MCF 10A (cell line): Measurements from ENCODE around the gene FKBP8. TPM values are rescaled to one million over a fixed set of nuclear protein-coding genes. Genes with fewer than 3 reads are reported as not detected.
A peak's percentile ranks its signal among the peaks of the same experiment; 100 is the strongest.

Source experiments
- BruUV-seq: library from RNA; stranded (reverse); fragments of 400-500 nt; replicated peaks from 2 replicates; lab custom pipeline; 2021; lab: Mats Ljungman, UMichigan
- CTCF ChIA-PET: fragments of 300-600 bp; sonication (Branson Sonifier 250); formaldehyde crosslinking; extraction: SDS; loops from one replicate; lab custom pipeline; 2021; ENCODE audit warnings: antibody characterized with exemption, inconsistent platforms; lab: Yijun Ruan, JAX
- POLR2A ChIA-PET: fragments of 300-600, 350-650 bp; sonication (Branson Sonifier 250); formaldehyde crosslinking; extraction: SDS; loops from one replicate; lab custom pipeline; 2020; ENCODE audit warnings: antibody characterized with exemption, inconsistent platforms; lab: Yijun Ruan, JAX
- DNase-seq: peaks from one replicate; pipeline ENCODE4 v3.0.0-alpha.2; 2018; ENCODE audit not compliant: unreplicated experiment
- H3K27ac Mint-ChIP-seq: one replicate; pipeline ENCODE4 v1.8.0; 2022; ENCODE audit warnings: mild to moderate bottlenecking, low read depth, mixed read lengths; ENCODE audit not compliant: unreplicated experiment
- H3K27me3 Mint-ChIP-seq: one replicate; pipeline ENCODE4 v1.8.0; 2022; ENCODE audit warnings: mixed read lengths; ENCODE audit not compliant: insufficient read depth, unreplicated experiment
- H3K36me3 Mint-ChIP-seq: one replicate; pipeline ENCODE4 v1.8.0; 2022; ENCODE audit warnings: mild to moderate bottlenecking, moderate library complexity, mixed read lengths; ENCODE audit not compliant: insufficient read depth, unreplicated experiment
- H3K4me1 Mint-ChIP-seq: one replicate; pipeline ENCODE4 v1.8.0; 2022; ENCODE audit warnings: mixed read lengths; ENCODE audit not compliant: insufficient read depth, unreplicated experiment
- H3K4me3 Mint-ChIP-seq: one replicate; pipeline ENCODE4 v1.8.0; 2022; ENCODE audit warnings: mild to moderate bottlenecking, moderate library complexity, mixed read lengths; ENCODE audit not compliant: unreplicated experiment
- H3K9me3 Mint-ChIP-seq: one replicate; pipeline ENCODE4 v1.8.0; 2022; ENCODE audit warnings: mixed read lengths; ENCODE audit not compliant: unreplicated experiment
- CTCF ChIP-seq: fragments of 200-600 bp; IDR thresholded peaks from one replicate; pipeline ENCODE4 v1.8.0; 2022; ENCODE audit warnings: antibody characterized with exemption, mild to moderate bottlenecking; ENCODE audit not compliant: unreplicated experiment
- intact Hi-C: fragments of 100-400 bp; cut with micrococcal nuclease; formaldehyde crosslinking; loops from 2 replicates; pipeline ENCODE4 v1.14.1; 2022
- total RNA-seq: library from RNA; stranded (reverse); gene quantifications from 2 replicates; pipeline ENCODE4 v1.2.3, GENCODE V29; 2022

The FKBP8 gene
- total RNA-seq, 1 experiment from 2014 or later = 154 TPM

- Mint-ChIP-seq H3K4me1 (peaks cover 11% of the 10 kb centered on the region), H3K4me3 (peak overlapping the region; percentile 88), H3K36me3 (peaks cover 19% of the 10 kb centered on the region), H3K27me3 (no peaks in the 10 kb centered on the region), H3K9me3 (no peaks in the 10 kb centered on the region), H3K27ac (peak overlapping the region; percentile 46)
- no peak for TF ChIP-seq CTCF
- no TSS peak for BruUV-seq
- intact Hi-C loops = loop anchor here (1.0 to 5.0 kb wide), 3 partner anchors 66 to 126 kb away; partner anchors contain the start of gene ELL
- no peak for DNase-seq
- POLR2A ChIA-PET = interaction anchor here (1.1 to 3.6 kb wide), 9 partner anchors 10 to 259 kb away, joined by 3 to 87 read pairs (median 7); partner anchors contain the start of genes ELL, KXD1, UBA52 and UPF1
- CTCF ChIA-PET = interaction anchor here (0.6 to 3.5 kb wide), 26 partner anchors 11 to 333 kb away, joined by 3 to 27 read pairs (median 4); partner anchors contain the start of genes ELL, UBA52 and UPF1
These were observed 44.7 kb upstream of the FKBP8 start for GRCh38 chr19:18587962-18588610.

GRCh38 chr19:18587561-18587960, 44.2 kb upstream of the FKBP8 start:
- ChIA-PET POLR2A (interaction anchor here (1.2 to 3.6 kb wide), 6 partner anchors 9 to 91 kb away, joined by 3 to 87 read pairs (median 17); partner anchors contain the start of genes ELL, KXD1 and UBA52), CTCF (interaction anchor here (0.6 to 3.5 kb wide), 19 partner anchors 11 to 333 kb away, joined by 3 to 27 read pairs (median 4); partner anchors contain the start of genes ELL and UBA52)
- intact Hi-C loops = loop anchor here (5.0 kb wide), 2 partner anchors 90 to 125 kb away; no protein-coding TSS in a partner anchor
- Mint-ChIP-seq H3K27me3 (no peaks in the 10 kb centered on the region), H3K4me3 (no peak overlapping the region), H3K9me3 (no peaks in the 10 kb centered on the region), H3K27ac (no peak overlapping the region), H3K36me3 (peaks cover 19% of the 10 kb centered on the region), H3K4me1 (peaks cover 11% of the 10 kb centered on the region)
- no peak for TF ChIP-seq CTCF
- BruUV-seq = no TSS peak
- no peak for DNase-seq

GRCh38 chr19:18586306-18586705, 42.9 kb upstream of the FKBP8 start:
- Mint-ChIP-seq H3K27me3 (no peaks in the 10 kb centered on the region), H3K4me3 (no peak overlapping the region), H3K4me1 (peaks cover 11% of the 10 kb centered on the region), H3K9me3 (no peaks in the 10 kb centered on the region), H3K36me3 (peaks cover 15% of the 10 kb centered on the region), H3K27ac (no peak overlapping the region)
- BruUV-seq = no TSS peak
- no peak for DNase-seq
- POLR2A ChIA-PET = interaction anchor here (0.6 to 1.8 kb wide), 3 partner anchors 14 to 99 kb away, joined by 3 to 8 read pairs (median 3); partner anchors contain the start of gene UBA52
- intact Hi-C loops = loop anchor here (5.0 kb wide), 2 partner anchors 91 to 124 kb away; no protein-coding TSS in a partner anchor
- TF ChIP-seq CTCF = no peak
- CTCF ChIA-PET = interaction anchor here (0.6 to 3.5 kb wide), 8 partner anchors 10 to 330 kb away, joined by 3 to 12 read pairs (median 4); partner anchors contain the start of gene ELL

- ChIA-PET POLR2A (interaction anchor here (1.9 to 4.2 kb wide), 2 partner anchors 8 to 10 kb away, joined by 11 to 28 read pairs; partner anchors contain the start of genes REX1BD and UBA52), CTCF (interaction anchor here (0.6 to 1.1 kb wide), 4 partner anchors 9 to 309 kb away, joined by 3 to 4 read pairs (median 3); partner anchors contain the start of gene REX1BD)
- TF ChIP-seq CTCF = no peak
- DNase-seq = no peak
- H3K4me1 Mint-ChIP-seq = no peaks in the 10 kb centered on the region
- H3K36me3 Mint-ChIP-seq = peaks cover 26% of the 10 kb centered on the region
- H3K9me3 Mint-ChIP-seq = no peaks in the 10 kb centered on the region
- no peaks in the 10 kb centered on the region for H3K27me3 Mint-ChIP-seq
- intact Hi-C loops = no loop called here
- BruUV-seq = no TSS peak
- no peak overlapping the region for H3K27ac Mint-ChIP-seq
- no peak overlapping the region for H3K4me3 Mint-ChIP-seq
These were observed 36.9 kb upstream of the FKBP8 start for GRCh38 chr19:18580311-18580710.
